Sigmoid colon (tissue), 4 donors: ENCODE results near the gene MAST4.

Experiments
- CTCF ChIP-seq, 4 experiments: fragments of 450-650 bp in 3 of 4; fragments of 200-600 bp in 1 of 4; IDR thresholded peaks; one replicate each; pipeline ENCODE4 v1.5.1; 2016 to 2019; ENCODE audit warnings: antibody characterized with exemption in 4 of 4, mild to moderate bottlenecking in 3 of 4, moderate library complexity in 2 of 4
- EP300 ChIP-seq, 4 donors: sonication (generic); formaldehyde crosslinking; IDR thresholded peaks; one replicate each; pipeline ENCODE4 v1.6.1; 2017; ENCODE audit warnings: antibody characterized with exemption in 4 of 4
- POLR2A ChIP-seq, 2 donors: fragments of 450-650 bp; IDR thresholded peaks; one replicate each; pipeline ENCODE4 v1.6.1; 2016; ENCODE audit warnings: antibody characterized with exemption in 2 of 2, mild to moderate bottlenecking in 2 of 2, moderate library complexity in 2 of 2
- POLR2AphosphoS5 ChIP-seq, 4 donors: sonication (generic); formaldehyde crosslinking; IDR thresholded peaks; one replicate each; pipeline ENCODE4 v1.6.1; 2017; ENCODE audit warnings: antibody characterized with exemption in 4 of 4

GRCh38 chr5:66645039-66645438 is 48.8 kb downstream of the MAST4 start:
- TF ChIP-seq CTCF (IDR thresholded peaks at IDR 0.05) (no peak), EP300 (IDR thresholded peaks at IDR 0.05) (no peak), POLR2AphosphoS5 (IDR thresholded peaks at IDR 0.05) (no peak), POLR2A (IDR thresholded peaks at IDR 0.05) (no peak)
